Measurements from ENCODE around the gene POLR3H. TPM values are rescaled to one million over a fixed set of nuclear protein-coding genes. Genes with fewer than 3 reads are reported as not detected.

Gene POLR3H
- total RNA-seq, 2 donors from 2014 or later: 30.1 to 32.6 TPM

GRCh38 chr22:41526830-41527799 is 17.2 kb downstream of the POLR3H start:
- H3K4me3 Mint-ChIP-seq: no peak overlapping the region
- Histone ChIP-seq H3K4me3 (ENCODE audit: low read length) (no peak overlapping the region), H3K27me3 (ENCODE audit: control insufficient read depth, insufficient read depth, low read length, poor library complexity, severe bottlenecking) (no peaks in the 10 kb centered on the region), H3K9ac (ENCODE audit: extremely low read depth, low read length, poor library complexity, severe bottlenecking) (no peak overlapping the region), H3K4me1 (ENCODE audit: control insufficient read depth, insufficient read depth, low read length) (no peaks in the 10 kb centered on the region), H3K27ac (ENCODE audit: low read depth, low read length) (no peak overlapping the region), H3K9me3 (ENCODE audit: control insufficient read depth, low read length) (no peaks in the 10 kb centered on the region), H3K36me3 (ENCODE audit: control insufficient read depth, insufficient read depth, low read length) (peaks cover 63% of the 10 kb centered on the region)
- no peaks in the 10 kb centered on the region for H3K9me3 Mint-ChIP-seq
- DNase-seq: peak; percentile 89
- H3K4me1 Mint-ChIP-seq: peaks cover 2% of the 10 kb centered on the region
- TF ChIP-seq CTCF (conservative IDR thresholded peaks at IDR 0.05): peak; percentile 94
- 94 to 97% methylated on average over 24 to 32 of the region's 32 CpGs for WGBS, 2 experiments (ENCODE audit: insufficient coverage in 1 of 2, insufficient read length in 1 of 2)
- H3K27ac Mint-ChIP-seq: peak overlapping the region; percentile 58
- no peaks in the 10 kb centered on the region for H3K27me3 Mint-ChIP-seq (ENCODE audit: insufficient read depth)
- peaks cover 57% of the 10 kb centered on the region for H3K36me3 Mint-ChIP-seq (ENCODE audit: low read depth)

GRCh38 chr22:41526226-41526829 is 17.9 kb downstream of the POLR3H start:
- Histone ChIP-seq H3K9ac (ENCODE audit: extremely low read depth, low read length, poor library complexity, severe bottlenecking) (no peak overlapping the region), H3K36me3 (ENCODE audit: control insufficient read depth, insufficient read depth, low read length) (peaks cover 55% of the 10 kb centered on the region), H3K4me1 (ENCODE audit: control insufficient read depth, insufficient read depth, low read length) (no peaks in the 10 kb centered on the region), H3K9me3 (ENCODE audit: control insufficient read depth, low read length) (no peaks in the 10 kb centered on the region), H3K27me3 (ENCODE audit: control insufficient read depth, insufficient read depth, low read length, poor library complexity, severe bottlenecking) (no peaks in the 10 kb centered on the region), H3K27ac (ENCODE audit: low read depth, low read length) (no peak overlapping the region), H3K4me3 (ENCODE audit: low read length) (no peak overlapping the region)
- no peak for DNase-seq
- H3K36me3 Mint-ChIP-seq (ENCODE audit: low read depth): peaks cover 53% of the 10 kb centered on the region
- H3K4me3 Mint-ChIP-seq: no peak overlapping the region
- no peaks in the 10 kb centered on the region for H3K27me3 Mint-ChIP-seq (ENCODE audit: insufficient read depth)
- H3K27ac Mint-ChIP-seq: peak overlapping the region; percentile 58
- H3K4me1 Mint-ChIP-seq: peaks cover 2% of the 10 kb centered on the region
- no peaks in the 10 kb centered on the region for H3K9me3 Mint-ChIP-seq
- WGBS, 2 experiments (ENCODE audit: insufficient coverage in 1 of 2, insufficient read length in 1 of 2): 92% methylated on average over 11 to 12 of the region's 12 CpGs
- no peak for TF ChIP-seq CTCF (conservative IDR thresholded peaks at IDR 0.05)

- H3K9me3 Mint-ChIP-seq: no peaks in the 10 kb centered on the region
- peaks cover 54% of the 10 kb centered on the region for H3K36me3 Mint-ChIP-seq (ENCODE audit: low read depth)
- 93 to 94% methylated on average over 12 to 13 of the region's 13 CpGs for WGBS, 2 experiments (ENCODE audit: insufficient coverage in 1 of 2, insufficient read length in 1 of 2)
- Histone ChIP-seq H3K4me1 (ENCODE audit: control insufficient read depth, insufficient read depth, low read length) (no peaks in the 10 kb centered on the region), H3K36me3 (ENCODE audit: control insufficient read depth, insufficient read depth, low read length) (peaks cover 53% of the 10 kb centered on the region), H3K9me3 (ENCODE audit: control insufficient read depth, low read length) (no peaks in the 10 kb centered on the region), H3K27ac (ENCODE audit: low read depth, low read length) (no peak overlapping the region), H3K9ac (ENCODE audit: extremely low read depth, low read length, poor library complexity, severe bottlenecking) (no peak overlapping the region), H3K27me3 (ENCODE audit: control insufficient read depth, insufficient read depth, low read length, poor library complexity, severe bottlenecking) (no peaks in the 10 kb centered on the region), H3K4me3 (ENCODE audit: low read length) (no peak overlapping the region)
- peak overlapping the region; percentile 58 for H3K27ac Mint-ChIP-seq
- TF ChIP-seq CTCF (conservative IDR thresholded peaks at IDR 0.05): no peak
- DNase-seq: peak; percentile 49
- no peaks in the 10 kb centered on the region for H3K27me3 Mint-ChIP-seq (ENCODE audit: insufficient read depth)
- H3K4me3 Mint-ChIP-seq: no peak overlapping the region
- peaks cover 2% of the 10 kb centered on the region for H3K4me1 Mint-ChIP-seq
Observed at GRCh38 chr22:41525450-41526225, 18.6 kb downstream of the POLR3H start.
